B cell (primary cell): ENCODE measurements around the gene CASZ1.

Experiments
- EZH2 ChIP-seq: IDR thresholded peaks from 2 replicates; pipeline ENCODE4 v1.6.1; 2012; ENCODE audit warnings: borderline replicate concordance, low read depth, mild to moderate bottlenecking, moderate library complexity, low read length; ENCODE audit not compliant: insufficient read depth, poor library complexity, severe bottlenecking
- TF ChIP-seq, protein P1 (sequence below): fragments of 200-600 bp; IDR thresholded peaks from one replicate; pipeline ENCODE4 v1.8.0; 2022; ENCODE audit warnings: antibody characterized with exemption, mild to moderate bottlenecking

GRCh38 chr1:10701145-10701544, 95.3 kb downstream of the CASZ1 start:
- TF ChIP-seq, protein P1, sequence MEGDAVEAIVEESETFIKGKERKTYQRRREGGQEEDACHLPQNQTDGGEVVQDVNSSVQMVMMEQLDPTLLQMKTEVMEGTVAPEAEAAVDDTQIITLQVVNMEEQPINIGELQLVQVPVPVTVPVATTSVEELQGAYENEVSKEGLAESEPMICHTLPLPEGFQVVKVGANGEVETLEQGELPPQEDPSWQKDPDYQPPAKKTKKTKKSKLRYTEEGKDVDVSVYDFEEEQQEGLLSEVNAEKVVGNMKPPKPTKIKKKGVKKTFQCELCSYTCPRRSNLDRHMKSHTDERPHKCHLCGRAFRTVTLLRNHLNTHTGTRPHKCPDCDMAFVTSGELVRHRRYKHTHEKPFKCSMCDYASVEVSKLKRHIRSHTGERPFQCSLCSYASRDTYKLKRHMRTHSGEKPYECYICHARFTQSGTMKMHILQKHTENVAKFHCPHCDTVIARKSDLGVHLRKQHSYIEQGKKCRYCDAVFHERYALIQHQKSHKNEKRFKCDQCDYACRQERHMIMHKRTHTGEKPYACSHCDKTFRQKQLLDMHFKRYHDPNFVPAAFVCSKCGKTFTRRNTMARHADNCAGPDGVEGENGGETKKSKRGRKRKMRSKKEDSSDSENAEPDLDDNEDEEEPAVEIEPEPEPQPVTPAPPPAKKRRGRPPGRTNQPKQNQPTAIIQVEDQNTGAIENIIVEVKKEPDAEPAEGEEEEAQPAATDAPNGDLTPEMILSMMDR, result no peak
- TF ChIP-seq EZH2, result no peak
